ENCODE data around the gene FSTL1.

FSTL1 gene, protein sequence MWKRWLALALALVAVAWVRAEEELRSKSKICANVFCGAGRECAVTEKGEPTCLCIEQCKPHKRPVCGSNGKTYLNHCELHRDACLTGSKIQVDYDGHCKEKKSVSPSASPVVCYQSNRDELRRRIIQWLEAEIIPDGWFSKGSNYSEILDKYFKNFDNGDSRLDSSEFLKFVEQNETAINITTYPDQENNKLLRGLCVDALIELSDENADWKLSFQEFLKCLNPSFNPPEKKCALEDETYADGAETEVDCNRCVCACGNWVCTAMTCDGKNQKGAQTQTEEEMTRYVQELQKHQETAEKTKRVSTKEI

DNA sequence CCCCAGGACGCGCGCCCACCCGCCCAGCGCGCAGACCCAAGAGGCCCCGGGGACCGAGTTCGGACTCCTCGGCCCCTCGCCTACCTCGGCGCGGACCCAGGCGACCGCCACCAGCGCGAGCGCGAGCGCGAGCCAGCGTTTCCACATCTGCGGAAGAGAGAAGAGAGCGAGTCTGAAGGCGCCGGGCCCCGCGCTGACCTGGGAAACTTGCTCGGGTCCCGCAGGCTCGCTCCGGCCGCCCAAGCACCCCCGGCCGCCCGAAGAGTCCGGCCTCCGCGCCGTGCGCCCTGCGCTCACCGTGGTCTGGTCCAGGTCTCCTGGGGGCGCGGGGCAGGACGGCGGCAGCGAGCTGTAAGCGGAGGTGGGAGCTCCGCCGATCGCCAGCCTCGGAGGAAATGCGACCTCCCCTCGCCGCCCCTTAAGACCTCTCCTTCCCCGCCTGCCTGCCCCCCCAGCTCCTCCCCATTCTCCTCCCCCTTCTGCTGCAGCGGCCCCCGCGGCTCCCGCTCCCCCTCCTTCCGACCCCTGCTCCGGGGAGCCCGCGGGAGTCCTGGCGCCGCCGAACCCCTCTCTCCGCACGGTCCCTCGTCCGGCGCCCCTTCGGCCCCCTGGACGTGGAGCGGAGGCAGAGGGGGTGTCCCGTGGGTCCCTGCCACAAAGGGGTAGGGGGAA, at the start of gene FSTL1:
TSS of gene FSTL1 (minus strand) at position 393 of the 672 bp plus-strand sequence. CDS start at position 147, 246 bp downstream.
- peaks cover 41% of the 10 kb centered on the region for H3K27me3 ChIP-seq (ENCODE audit: control insufficient read depth, insufficient read depth, low read length)
- H3K4me3 ChIP-seq (ENCODE audit: low read length) = peak within 1 kb of the TSS; percentile 14
- H3K4me1 ChIP-seq (ENCODE audit: control insufficient read depth, insufficient read depth, low read length) = peaks cover 4% of the 10 kb centered on the region
- no peaks in the 10 kb centered on the region for H3K36me3 ChIP-seq (ENCODE audit: control insufficient read depth, insufficient read depth, low read length)
- peak within 1 kb of the TSS; percentile 78 for H3K9ac ChIP-seq (ENCODE audit: low read length)
- no peaks in the 10 kb centered on the region for H3K9me3 ChIP-seq (ENCODE audit: control insufficient read depth, low read length)

GRCh38 chr3:120498556-120499346, 48.0 kb upstream of the FSTL1 start:
- H3K4me3 ChIP-seq (ENCODE audit: low read length) = no peak overlapping the region
- no peaks in the 10 kb centered on the region for H3K4me1 ChIP-seq (ENCODE audit: control insufficient read depth, insufficient read depth, low read length)
- no peaks in the 10 kb centered on the region for H3K36me3 ChIP-seq (ENCODE audit: control insufficient read depth, insufficient read depth, low read length)
- H3K27me3 ChIP-seq (ENCODE audit: control insufficient read depth, insufficient read depth, low read length) = no peaks in the 10 kb centered on the region
- no peak overlapping the region for H3K9ac ChIP-seq (ENCODE audit: low read length)
- no peaks in the 10 kb centered on the region for H3K9me3 ChIP-seq (ENCODE audit: control insufficient read depth, low read length)

DNA sequence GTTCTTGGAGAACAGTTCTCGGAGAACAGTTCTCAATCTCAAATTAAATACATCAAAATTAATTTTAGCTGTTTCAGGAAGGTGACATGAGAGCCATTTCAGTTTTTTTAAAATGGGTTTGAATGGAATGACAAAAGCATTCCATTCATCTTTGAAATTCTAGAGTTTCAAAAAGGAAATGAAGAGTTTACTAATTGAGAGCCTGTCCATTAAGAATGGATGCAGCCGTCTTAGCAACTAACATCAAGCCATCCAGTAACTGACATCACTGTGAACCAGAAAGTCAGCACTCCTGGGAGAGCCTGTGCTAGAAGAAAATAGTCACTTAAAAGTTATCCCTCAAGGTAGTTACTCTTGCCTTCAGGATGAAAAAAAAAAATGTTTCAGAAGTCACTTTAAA, 47.0 kb upstream of the FSTL1 start:
- Histone ChIP-seq H3K36me3 (ENCODE audit: control insufficient read depth, insufficient read depth, low read length) (no peaks in the 10 kb centered on the region), H3K9me3 (ENCODE audit: control insufficient read depth, low read length) (no peaks in the 10 kb centered on the region), H3K27me3 (ENCODE audit: control insufficient read depth, insufficient read depth, low read length) (no peaks in the 10 kb centered on the region), H3K4me3 (ENCODE audit: low read length) (no peak overlapping the region), H3K4me1 (ENCODE audit: control insufficient read depth, insufficient read depth, low read length) (no peaks in the 10 kb centered on the region), H3K9ac (ENCODE audit: low read length) (no peak overlapping the region)

- H3K4me3 ChIP-seq (ENCODE audit: low read length) = no peak overlapping the region
- H3K36me3 ChIP-seq (ENCODE audit: control insufficient read depth, insufficient read depth, low read length) = no peaks in the 10 kb centered on the region
- H3K4me1 ChIP-seq (ENCODE audit: control insufficient read depth, insufficient read depth, low read length) = no peaks in the 10 kb centered on the region
- H3K9ac ChIP-seq (ENCODE audit: low read length) = no peak overlapping the region
- H3K9me3 ChIP-seq (ENCODE audit: control insufficient read depth, low read length) = no peaks in the 10 kb centered on the region
- H3K27me3 ChIP-seq (ENCODE audit: control insufficient read depth, insufficient read depth, low read length) = no peaks in the 10 kb centered on the region
Observed at GRCh38 chr3:120497336-120497735, 46.5 kb upstream of the FSTL1 start.

- no peaks in the 10 kb centered on the region for H3K4me1 ChIP-seq (ENCODE audit: control insufficient read depth, insufficient read depth, low read length)
- H3K9ac ChIP-seq (ENCODE audit: low read length) = no peak overlapping the region
- H3K9me3 ChIP-seq (ENCODE audit: control insufficient read depth, low read length) = no peaks in the 10 kb centered on the region
- H3K4me3 ChIP-seq (ENCODE audit: low read length) = no peak overlapping the region
- no peaks in the 10 kb centered on the region for H3K27me3 ChIP-seq (ENCODE audit: control insufficient read depth, insufficient read depth, low read length)
- H3K36me3 ChIP-seq (ENCODE audit: control insufficient read depth, insufficient read depth, low read length) = no peaks in the 10 kb centered on the region
Observed at GRCh38 chr3:120496278-120497002, 45.6 kb upstream of the FSTL1 start.

DNA sequence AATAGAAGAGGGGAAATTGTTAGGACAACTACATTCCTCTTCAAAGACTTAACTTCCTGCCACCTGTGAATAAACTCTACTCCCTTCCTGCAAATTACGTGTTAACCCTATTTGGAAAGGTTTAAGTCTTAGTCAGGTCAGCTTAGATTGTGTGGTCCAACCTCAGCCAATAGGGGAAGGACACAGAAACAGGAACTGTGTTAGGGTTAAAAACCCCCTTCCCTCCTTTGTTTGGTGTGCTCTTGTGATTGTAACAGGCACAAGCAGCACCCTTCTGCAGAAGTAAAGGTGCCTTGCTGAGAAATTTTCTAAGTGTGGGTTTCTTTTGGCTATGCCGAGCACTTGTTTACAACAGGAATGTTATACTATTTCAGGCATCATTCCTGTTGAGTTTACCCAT, 45.0 kb upstream of the FSTL1 start:
- Histone ChIP-seq H3K27me3 (ENCODE audit: control insufficient read depth, insufficient read depth, low read length) (no peaks in the 10 kb centered on the region), H3K4me1 (ENCODE audit: control insufficient read depth, insufficient read depth, low read length) (no peaks in the 10 kb centered on the region), H3K36me3 (ENCODE audit: control insufficient read depth, insufficient read depth, low read length) (no peaks in the 10 kb centered on the region), H3K9ac (ENCODE audit: low read length) (no peak overlapping the region), H3K9me3 (ENCODE audit: control insufficient read depth, low read length) (no peaks in the 10 kb centered on the region), H3K4me3 (ENCODE audit: low read length) (no peak overlapping the region)

DNA sequence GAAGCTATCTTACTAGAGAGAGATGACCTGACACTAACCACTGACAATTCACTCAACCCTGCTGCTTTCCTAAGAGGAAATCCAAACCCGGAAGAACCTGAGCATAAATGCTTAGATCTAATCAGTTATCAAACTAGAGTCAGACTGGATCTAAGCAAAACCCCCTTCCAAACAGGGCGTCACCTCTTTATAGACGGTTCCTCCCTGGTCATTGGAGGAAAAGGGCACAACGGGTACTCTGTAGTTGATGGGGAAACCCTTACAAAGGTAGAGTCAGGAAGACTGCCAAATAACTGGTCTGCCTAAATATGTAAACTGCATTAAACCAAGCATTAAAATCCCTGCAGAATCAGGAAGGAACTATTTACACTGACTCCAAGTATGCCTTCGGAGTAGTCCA, 41.3 kb upstream of the FSTL1 start:
- H3K27me3 ChIP-seq (ENCODE audit: control insufficient read depth, insufficient read depth, low read length) = no peaks in the 10 kb centered on the region
- no peak overlapping the region for H3K9ac ChIP-seq (ENCODE audit: low read length)
- H3K4me1 ChIP-seq (ENCODE audit: control insufficient read depth, insufficient read depth, low read length) = no peaks in the 10 kb centered on the region
- no peaks in the 10 kb centered on the region for H3K9me3 ChIP-seq (ENCODE audit: control insufficient read depth, low read length)
- H3K36me3 ChIP-seq (ENCODE audit: control insufficient read depth, insufficient read depth, low read length) = no peaks in the 10 kb centered on the region
- H3K4me3 ChIP-seq (ENCODE audit: low read length) = no peak overlapping the region

DNA sequence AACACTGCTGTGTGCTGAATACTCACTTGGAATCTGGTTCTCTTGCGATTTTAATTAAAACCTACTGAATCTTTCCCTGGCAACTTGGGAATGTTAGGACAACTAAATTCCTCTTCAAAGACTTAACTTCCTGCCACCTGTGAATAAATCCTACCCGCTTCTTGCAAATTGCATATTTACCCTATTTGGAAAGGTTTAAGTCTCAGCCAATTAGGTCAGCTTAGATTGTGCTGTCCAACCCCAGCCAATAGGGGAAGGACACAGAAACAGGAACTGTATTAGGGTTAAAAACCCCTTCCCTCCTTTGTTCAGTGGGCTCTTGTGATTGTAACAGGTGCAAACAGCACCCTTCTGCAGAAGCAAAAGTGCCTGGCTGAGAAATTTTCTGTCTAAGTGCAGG, 38.6 kb upstream of the FSTL1 start:
- Histone ChIP-seq H3K4me3 (ENCODE audit: low read length) (no peak overlapping the region), H3K27me3 (ENCODE audit: control insufficient read depth, insufficient read depth, low read length) (no peaks in the 10 kb centered on the region), H3K9ac (ENCODE audit: low read length) (no peak overlapping the region), H3K36me3 (ENCODE audit: control insufficient read depth, insufficient read depth, low read length) (no peaks in the 10 kb centered on the region), H3K9me3 (ENCODE audit: control insufficient read depth, low read length) (no peaks in the 10 kb centered on the region), H3K4me1 (ENCODE audit: control insufficient read depth, insufficient read depth, low read length) (no peaks in the 10 kb centered on the region)

- H3K36me3 ChIP-seq (ENCODE audit: control insufficient read depth, insufficient read depth, low read length) = no peaks in the 10 kb centered on the region
- no peak overlapping the region for H3K4me3 ChIP-seq (ENCODE audit: low read length)
- H3K9ac ChIP-seq (ENCODE audit: low read length) = no peak overlapping the region
- H3K27me3 ChIP-seq (ENCODE audit: control insufficient read depth, insufficient read depth, low read length) = no peaks in the 10 kb centered on the region
- no peaks in the 10 kb centered on the region for H3K9me3 ChIP-seq (ENCODE audit: control insufficient read depth, low read length)
- no peaks in the 10 kb centered on the region for H3K4me1 ChIP-seq (ENCODE audit: control insufficient read depth, insufficient read depth, low read length)
Observed at GRCh38 chr3:120488296-120488695, 37.5 kb upstream of the FSTL1 start.

- Histone ChIP-seq H3K4me3 (ENCODE audit: low read length) (no peak overlapping the region), H3K27me3 (ENCODE audit: control insufficient read depth, insufficient read depth, low read length) (no peaks in the 10 kb centered on the region), H3K36me3 (ENCODE audit: control insufficient read depth, insufficient read depth, low read length) (no peaks in the 10 kb centered on the region), H3K9me3 (ENCODE audit: control insufficient read depth, low read length) (no peaks in the 10 kb centered on the region), H3K4me1 (ENCODE audit: control insufficient read depth, insufficient read depth, low read length) (no peaks in the 10 kb centered on the region), H3K9ac (ENCODE audit: low read length) (no peak overlapping the region)
Observed at GRCh38 chr3:120487191-120487650, 36.4 kb upstream of the FSTL1 start.

DNA sequence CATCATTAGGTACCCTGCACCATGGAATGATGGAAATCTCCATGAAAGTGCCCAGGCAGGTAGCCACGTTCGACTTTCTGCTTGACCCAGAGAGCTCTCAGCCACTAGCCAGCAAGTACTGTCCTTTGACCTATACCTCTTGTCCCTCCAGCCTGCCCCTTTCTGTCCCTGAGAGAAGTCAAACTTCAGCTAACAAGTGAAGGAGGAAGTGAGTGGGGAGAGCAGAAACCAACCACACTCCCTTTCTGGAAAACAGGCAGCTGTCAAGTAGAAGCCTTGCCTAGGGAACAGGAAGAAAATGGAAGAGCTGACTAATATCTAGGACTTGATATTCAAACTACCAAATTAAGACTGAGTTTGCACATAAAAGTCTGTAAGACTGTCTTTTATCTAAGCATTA, 30.3 kb upstream of the FSTL1 start:
- Histone ChIP-seq H3K9me3 (ENCODE audit: control insufficient read depth, low read length) (no peaks in the 10 kb centered on the region), H3K27me3 (ENCODE audit: control insufficient read depth, insufficient read depth, low read length) (no peaks in the 10 kb centered on the region), H3K4me1 (ENCODE audit: control insufficient read depth, insufficient read depth, low read length) (no peaks in the 10 kb centered on the region), H3K4me3 (ENCODE audit: low read length) (no peak overlapping the region), H3K36me3 (ENCODE audit: control insufficient read depth, insufficient read depth, low read length) (no peaks in the 10 kb centered on the region), H3K9ac (ENCODE audit: low read length) (no peak overlapping the region)
